ENCODE measurements around the gene FSTL5.

The FSTL5 gene

DNA sequence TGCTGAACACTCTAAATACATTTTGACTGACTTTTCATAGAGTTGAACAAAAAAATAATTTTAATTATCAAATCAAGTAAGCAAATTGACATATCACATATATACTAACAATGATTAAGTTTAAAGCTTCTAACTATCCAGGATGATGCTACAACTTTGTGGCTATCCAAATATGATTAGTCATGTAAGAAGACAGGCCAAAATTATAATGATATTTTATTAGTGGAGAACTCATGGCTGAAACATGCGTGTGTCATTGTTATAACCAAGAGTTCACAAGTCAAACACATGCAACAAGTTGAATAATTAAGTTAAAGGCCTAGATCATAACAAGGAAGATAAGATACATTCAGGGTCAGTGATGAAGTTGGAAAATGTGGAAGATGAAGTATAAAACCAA lies 346.8 kb downstream of the FSTL5 start:
- no peak overlapping the region for H2AFZ ChIP-seq (ENCODE audit: low read length)
- H3K4me1 ChIP-seq (ENCODE audit: low read length): no peaks in the 10 kb centered on the region
- H3K9ac ChIP-seq (ENCODE audit: low read length): no peak overlapping the region
- no peaks in the 10 kb centered on the region for H3F3A ChIP-seq (ENCODE audit: insufficient read depth, low read length)
- no peak overlapping the region for H3K4me3 ChIP-seq (ENCODE audit: low read length)
- H3K9me3 ChIP-seq (replicated peaks; ENCODE audit: insufficient read depth, low read length): no peaks in the 10 kb centered on the region
- H3K27ac ChIP-seq (ENCODE audit: low read length): no peak overlapping the region
- no peaks in the 10 kb centered on the region for H3K79me2 ChIP-seq (ENCODE audit: low read length)
- DNase-seq: no peak
- TF ChIP-seq EZH2 (optimal IDR thresholded peaks at IDR 0.05; ENCODE audit: low read depth, low read length) (no peak), CTCF (IDR thresholded peaks at IDR 0.05; ENCODE audit: low read length) (no peak), EZH2phosphoT487 (IDR thresholded peaks at IDR 0.05; ENCODE audit: low read length) (no peak)
- no peaks in the 10 kb centered on the region for H3K36me3 ChIP-seq (replicated peaks; ENCODE audit: insufficient read depth, low read length)
- no peak overlapping the region for H3K4me2 ChIP-seq (ENCODE audit: low read depth, low read length)
- no peaks in the 10 kb centered on the region for H3K9me2 ChIP-seq (replicated peaks; ENCODE audit: insufficient read depth, low read length)
- no peaks in the 10 kb centered on the region for H3K27me3 ChIP-seq (replicated peaks; ENCODE audit: insufficient read depth, low read length)
- H4K20me1 ChIP-seq (ENCODE audit: insufficient read depth, low read length): no peaks in the 10 kb centered on the region

DNA sequence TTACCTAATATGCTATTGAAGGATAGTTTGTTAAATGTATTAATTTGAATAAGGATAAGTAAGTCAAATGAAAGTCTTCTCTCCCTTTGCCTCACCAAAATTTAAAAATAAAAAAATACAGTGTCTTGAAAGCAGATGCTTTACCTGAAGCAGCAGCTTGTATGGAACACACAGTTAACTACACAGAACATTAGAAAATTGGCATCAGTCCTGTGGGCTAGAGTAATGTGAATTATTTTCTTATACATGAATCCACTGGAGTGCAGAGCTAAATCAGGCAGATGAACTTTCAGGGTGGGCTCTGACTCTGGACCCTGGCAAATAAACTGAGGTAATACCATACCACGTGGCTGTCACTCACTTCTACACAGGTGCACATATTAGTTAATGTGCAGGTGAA lies 348.0 kb downstream of the FSTL5 start:
- no peaks in the 10 kb centered on the region for H3K4me1 ChIP-seq (ENCODE audit: low read length)
- no peak overlapping the region for H3K27ac ChIP-seq (ENCODE audit: low read length)
- H3K9me2 ChIP-seq (replicated peaks; ENCODE audit: insufficient read depth, low read length): no peaks in the 10 kb centered on the region
- H3K4me3 ChIP-seq (ENCODE audit: low read length): no peak overlapping the region
- H3K9ac ChIP-seq (ENCODE audit: low read length): no peak overlapping the region
- DNase-seq: no peak
- TF ChIP-seq CTCF (IDR thresholded peaks at IDR 0.05; ENCODE audit: low read length) (no peak), EZH2 (optimal IDR thresholded peaks at IDR 0.05; ENCODE audit: low read depth, low read length) (no peak), EZH2phosphoT487 (IDR thresholded peaks at IDR 0.05; ENCODE audit: low read length) (no peak)
- no peaks in the 10 kb centered on the region for H3K9me3 ChIP-seq (replicated peaks; ENCODE audit: insufficient read depth, low read length)
- H2AFZ ChIP-seq (ENCODE audit: low read length): no peak overlapping the region
- H4K20me1 ChIP-seq (ENCODE audit: insufficient read depth, low read length): no peaks in the 10 kb centered on the region
- H3K36me3 ChIP-seq (replicated peaks; ENCODE audit: insufficient read depth, low read length): no peaks in the 10 kb centered on the region
- no peaks in the 10 kb centered on the region for H3K27me3 ChIP-seq (replicated peaks; ENCODE audit: insufficient read depth, low read length)
- no peaks in the 10 kb centered on the region for H3F3A ChIP-seq (ENCODE audit: insufficient read depth, low read length)
- H3K79me2 ChIP-seq (ENCODE audit: low read length): no peaks in the 10 kb centered on the region
- H3K4me2 ChIP-seq (ENCODE audit: low read depth, low read length): no peak overlapping the region

DNA sequence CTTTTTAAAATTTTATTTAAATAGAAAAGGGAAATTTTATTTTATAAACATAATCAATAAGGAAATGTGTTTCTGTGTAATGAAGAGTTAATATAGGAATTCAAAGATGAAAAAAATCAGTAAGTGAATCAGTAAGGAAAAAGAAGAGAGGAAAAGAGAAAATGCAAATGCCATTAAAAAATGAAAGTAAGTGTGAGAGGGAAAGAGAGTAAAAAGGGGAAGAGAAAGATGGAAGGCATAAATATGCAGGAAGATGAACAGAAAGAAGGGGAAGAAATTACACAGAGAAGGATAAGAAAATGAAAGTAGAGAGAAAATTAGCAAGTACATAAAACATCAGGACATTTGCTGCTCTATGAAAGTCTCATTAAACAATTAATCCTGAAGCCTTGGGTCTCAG lies 349.9 kb downstream of the FSTL5 start:
- Histone ChIP-seq H3K4me3 (ENCODE audit: low read length) (no peak overlapping the region), H3K9me3 (replicated peaks; ENCODE audit: insufficient read depth, low read length) (no peaks in the 10 kb centered on the region), H3K4me2 (ENCODE audit: low read depth, low read length) (no peak overlapping the region), H3K79me2 (ENCODE audit: low read length) (no peaks in the 10 kb centered on the region), H3K9me2 (replicated peaks; ENCODE audit: insufficient read depth, low read length) (no peaks in the 10 kb centered on the region), H4K20me1 (ENCODE audit: insufficient read depth, low read length) (no peaks in the 10 kb centered on the region), H3K36me3 (replicated peaks; ENCODE audit: insufficient read depth, low read length) (no peaks in the 10 kb centered on the region), H2AFZ (ENCODE audit: low read length) (no peak overlapping the region), H3K4me1 (ENCODE audit: low read length) (no peaks in the 10 kb centered on the region), H3K27ac (ENCODE audit: low read length) (no peak overlapping the region), H3K27me3 (replicated peaks; ENCODE audit: insufficient read depth, low read length) (no peaks in the 10 kb centered on the region), H3F3A (ENCODE audit: insufficient read depth, low read length) (no peaks in the 10 kb centered on the region), H3K9ac (ENCODE audit: low read length) (no peak overlapping the region)
- DNase-seq: no peak
- TF ChIP-seq CTCF (IDR thresholded peaks at IDR 0.05; ENCODE audit: low read length): no peak
- no peak for TF ChIP-seq EZH2 (optimal IDR thresholded peaks at IDR 0.05; ENCODE audit: low read depth, low read length)
- no peak for TF ChIP-seq EZH2phosphoT487 (IDR thresholded peaks at IDR 0.05; ENCODE audit: low read length)
